HG03103 (cell line): ENCODE results near the gene SOX6.
"Not testable (repeated sequence)": the region's sequence is repeated elsewhere in the genome, so short reads cannot be mapped to it uniquely, and the experiment has no call there.

Experiments used
- ATAC-seq: cut with Tn5 transposase; IDR thresholded peaks from one replicate; pipeline ENCODE4 v1.9.1; 2021; ENCODE audit warnings: low read depth; ENCODE audit not compliant: unreplicated experiment

The SOX6 gene

DNA sequence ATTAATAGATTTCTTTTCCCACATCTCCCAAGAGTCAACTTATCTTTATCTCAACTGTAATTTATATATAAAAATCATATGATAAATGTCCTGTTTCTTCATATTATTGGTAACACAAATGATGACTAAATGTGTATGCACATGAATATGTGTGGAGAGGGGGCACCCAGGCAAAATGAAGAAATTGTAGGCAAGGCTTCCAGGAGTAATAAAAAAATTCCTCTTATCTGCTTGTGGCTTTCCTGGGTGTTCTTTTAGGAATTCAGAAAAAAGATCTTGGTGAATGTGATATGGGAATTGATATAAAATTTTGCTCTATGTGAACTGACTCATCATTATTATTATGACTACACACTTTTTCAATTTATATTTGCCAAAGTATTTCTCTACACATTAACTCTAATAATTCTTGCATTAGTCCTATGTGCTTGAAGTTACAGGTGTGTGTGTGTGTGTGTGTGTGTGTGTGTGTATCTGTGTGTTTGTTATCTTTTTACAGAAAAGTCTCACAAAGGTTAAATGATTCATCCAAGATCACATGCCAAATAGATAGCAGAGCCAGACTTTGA lies 197.8 kb downstream of the SOX6 start:
- ATAC-seq = no peak

- ATAC-seq = no peak
Measured at GRCh38 chr11:16157327-16157726, 199.0 kb downstream of the SOX6 start.

GRCh38 chr11:16155448-16155847 lies 200.9 kb downstream of the SOX6 start:
- no peak for ATAC-seq

DNA sequence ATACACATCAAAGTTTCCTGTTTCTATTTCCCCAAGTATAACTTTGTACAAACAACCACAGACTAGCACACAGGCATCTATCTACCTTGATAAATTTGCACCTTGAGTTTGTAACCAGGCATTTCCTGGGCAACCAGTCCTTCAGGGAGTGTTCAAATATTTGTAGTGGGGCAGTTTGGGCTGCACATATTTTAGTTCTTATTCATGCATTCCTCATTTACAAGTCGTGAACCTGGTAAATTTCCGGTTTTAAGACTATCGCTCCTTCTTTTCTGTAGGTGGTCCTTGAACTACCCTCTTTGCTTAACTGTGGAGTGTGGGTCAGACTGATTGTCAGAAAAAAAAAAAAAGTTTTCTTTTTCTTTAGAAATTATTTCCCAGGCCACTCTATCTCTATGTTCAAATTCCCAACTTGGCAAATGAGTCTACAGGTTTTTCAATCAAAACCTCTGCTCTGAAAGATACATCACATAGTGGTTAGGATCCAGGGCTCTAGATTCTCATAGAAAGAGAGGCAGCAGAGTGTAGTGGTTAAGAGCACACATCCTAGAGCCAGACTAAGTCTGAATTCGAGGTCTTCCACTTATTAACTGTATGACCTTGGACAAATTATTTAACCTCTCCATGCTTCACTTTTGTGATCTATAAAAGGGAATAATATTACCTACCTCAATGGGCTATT lies 201.5 kb downstream of the SOX6 start:
- no peak for ATAC-seq

GRCh38 chr11:16153951-16154350 lies 202.4 kb downstream of the SOX6 start:
- ATAC-seq = no peak

- ATAC-seq = no peak
Measured at GRCh38 chr11:16151138-16151537, 205.2 kb downstream of the SOX6 start.

DNA sequence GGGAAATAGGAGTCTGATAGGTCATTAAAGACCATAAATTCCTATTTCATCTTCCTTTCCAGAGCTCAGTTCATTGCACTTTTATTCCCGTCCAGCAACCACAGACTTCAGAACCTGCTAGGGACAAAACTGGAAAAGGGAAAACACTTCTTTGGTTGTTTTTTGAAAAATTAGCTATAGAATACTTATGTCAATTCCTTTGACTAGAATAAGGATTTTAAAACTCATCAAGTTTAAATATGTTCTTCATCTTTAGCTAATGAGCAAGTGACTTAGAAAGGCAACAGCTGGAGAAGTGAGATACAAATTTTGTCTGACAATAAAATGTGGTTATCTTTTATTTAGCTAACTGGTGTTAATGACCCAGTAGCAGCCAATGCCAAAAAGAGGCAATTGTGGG lies 206.9 kb downstream of the SOX6 start:
- no peak for ATAC-seq

DNA sequence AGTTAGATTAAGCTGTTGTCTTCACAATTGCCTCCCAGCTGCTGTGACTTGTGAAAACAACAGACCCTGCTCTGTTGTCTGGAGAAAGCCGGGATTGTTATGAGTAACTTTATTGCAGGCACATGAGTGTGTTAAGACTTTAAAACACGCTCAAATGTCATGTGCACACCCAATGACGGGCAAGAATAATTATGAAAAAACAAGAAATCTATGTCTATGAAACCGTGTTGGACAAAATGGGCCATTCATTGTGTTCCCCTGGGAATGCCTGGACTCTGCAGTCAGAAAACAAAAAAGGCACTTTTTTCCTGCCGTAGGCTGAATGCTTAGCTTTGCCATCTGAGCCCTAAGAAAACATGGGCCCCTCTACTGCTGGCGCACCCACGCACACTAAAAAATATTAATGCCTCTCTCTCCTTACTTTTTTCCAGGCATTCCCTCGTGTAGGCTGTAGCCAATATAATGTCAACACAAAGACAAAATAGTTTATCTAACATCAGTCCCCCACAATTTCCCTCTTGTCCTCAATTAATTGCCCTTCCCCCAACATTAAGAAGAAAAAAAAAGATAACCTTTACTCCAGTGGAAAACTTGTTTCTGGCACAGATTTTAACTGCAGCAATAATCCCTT lies 207.9 kb downstream of the SOX6 start:
- ATAC-seq = no peak

DNA sequence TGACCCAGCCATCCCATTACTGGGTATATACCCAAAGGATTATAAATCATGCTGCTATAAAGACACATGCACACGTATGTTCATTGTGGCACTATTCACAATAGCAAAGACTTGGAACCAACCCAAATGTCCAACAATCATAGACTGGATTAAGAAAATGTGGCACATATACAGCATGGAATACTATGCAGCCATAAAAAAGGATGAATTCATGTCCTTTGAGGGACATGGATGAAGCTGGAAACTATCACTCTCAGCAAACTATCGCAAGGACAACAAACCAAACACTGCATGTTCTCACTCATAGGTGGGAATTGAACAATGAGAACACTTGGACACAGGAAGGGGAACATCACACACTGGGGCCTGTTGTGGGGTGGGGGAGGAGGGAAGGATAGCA lies 209.4 kb downstream of the SOX6 start:
- not testable (repeated sequence) for ATAC-seq

GRCh38 chr11:16141614-16142013 lies 214.7 kb downstream of the SOX6 start:
- not testable (repeated sequence) for ATAC-seq

DNA sequence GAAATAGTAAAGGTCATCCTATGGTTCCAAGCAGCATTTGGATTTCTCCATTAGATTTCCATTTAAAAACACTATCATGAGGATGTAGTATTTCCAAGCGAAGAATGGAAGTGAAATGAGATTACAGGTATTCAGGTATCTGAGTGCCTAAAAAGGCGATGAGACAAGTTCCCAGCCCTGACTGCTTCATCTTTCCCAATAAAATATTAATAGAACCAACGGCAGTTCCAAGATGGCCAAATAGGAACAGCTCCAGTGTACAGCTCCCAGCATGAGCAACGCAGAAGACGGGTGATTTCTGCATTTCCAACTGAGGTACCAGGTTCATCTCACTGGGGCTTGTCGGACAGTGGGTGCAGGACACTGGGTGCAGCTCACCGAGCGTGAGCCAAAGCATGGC lies 215.2 kb downstream of the SOX6 start:
- ATAC-seq = not testable (repeated sequence)

DNA sequence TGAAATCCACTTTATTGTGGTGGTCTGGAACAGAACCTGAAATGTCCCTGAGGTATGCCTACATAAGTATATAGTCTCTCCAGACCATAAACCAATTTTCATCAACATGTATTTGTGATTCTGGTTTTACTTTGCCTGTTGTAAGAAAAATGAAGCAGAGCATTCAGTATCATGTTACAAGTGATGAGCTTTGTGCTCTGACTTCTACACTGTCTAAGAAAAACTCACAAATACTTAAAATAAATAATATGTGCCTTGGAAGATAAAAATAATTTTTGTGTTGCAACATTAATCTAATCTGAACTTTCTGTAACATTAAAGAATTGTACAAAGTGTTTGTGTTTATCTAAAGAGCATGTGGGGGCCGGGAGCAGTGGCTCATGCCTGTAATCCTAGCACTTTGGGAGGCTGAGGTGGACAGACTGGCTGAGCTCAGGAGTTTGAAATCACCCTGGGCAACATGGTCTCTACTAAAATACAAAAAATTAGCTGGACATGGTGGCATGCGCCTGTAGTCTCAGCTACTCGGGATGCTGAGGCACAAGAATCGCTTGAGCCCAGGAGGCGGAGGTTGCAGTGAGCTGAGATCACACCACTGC lies 219.5 kb downstream of the SOX6 start:
- no peak for ATAC-seq

- no peak for ATAC-seq
Measured at GRCh38 chr11:16133867-16134266, 222.5 kb downstream of the SOX6 start.

- no peak for ATAC-seq
Measured at GRCh38 chr11:16127732-16128131, 228.6 kb downstream of the SOX6 start.

DNA sequence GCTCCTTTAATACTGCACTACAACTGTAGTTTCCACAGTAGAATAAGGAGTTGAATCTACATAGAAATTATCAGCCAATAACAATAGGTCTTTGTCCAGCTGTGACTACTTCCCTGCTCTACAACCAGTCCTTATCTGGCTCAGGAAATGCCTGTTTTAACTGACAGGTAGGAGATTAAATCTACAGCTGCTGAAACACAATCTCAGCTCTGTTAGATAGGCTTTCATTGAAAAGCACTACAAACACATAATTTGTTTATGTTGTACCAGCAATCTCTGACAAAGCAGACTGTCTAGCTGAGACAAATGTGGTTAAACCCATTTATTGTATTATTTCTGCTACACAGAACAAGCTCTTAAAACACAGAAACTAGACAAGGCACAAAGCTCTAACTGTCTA lies 230.0 kb downstream of the SOX6 start:
- no peak for ATAC-seq

DNA sequence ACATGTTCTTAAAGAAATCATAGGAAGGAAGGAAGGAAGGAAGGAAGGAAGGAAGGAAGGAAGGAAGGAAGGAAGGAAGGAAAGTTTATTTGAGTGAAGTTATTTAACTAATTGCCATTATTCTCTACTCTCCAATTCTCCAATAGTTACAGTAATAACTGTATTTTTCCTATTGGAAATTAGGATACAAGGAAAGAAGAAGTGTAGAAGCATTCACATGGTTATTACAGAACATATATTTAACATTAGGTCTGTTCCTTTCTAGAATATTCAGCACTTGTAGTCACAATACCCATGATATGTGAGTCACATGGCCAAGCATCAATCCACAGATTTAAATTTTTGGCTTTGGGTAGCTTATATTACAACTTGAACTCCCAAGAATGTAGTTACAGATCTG lies 230.6 kb downstream of the SOX6 start:
- no peak for ATAC-seq

GRCh38 chr11:16124390-16124789 lies 232.0 kb downstream of the SOX6 start:
- no peak for ATAC-seq

DNA sequence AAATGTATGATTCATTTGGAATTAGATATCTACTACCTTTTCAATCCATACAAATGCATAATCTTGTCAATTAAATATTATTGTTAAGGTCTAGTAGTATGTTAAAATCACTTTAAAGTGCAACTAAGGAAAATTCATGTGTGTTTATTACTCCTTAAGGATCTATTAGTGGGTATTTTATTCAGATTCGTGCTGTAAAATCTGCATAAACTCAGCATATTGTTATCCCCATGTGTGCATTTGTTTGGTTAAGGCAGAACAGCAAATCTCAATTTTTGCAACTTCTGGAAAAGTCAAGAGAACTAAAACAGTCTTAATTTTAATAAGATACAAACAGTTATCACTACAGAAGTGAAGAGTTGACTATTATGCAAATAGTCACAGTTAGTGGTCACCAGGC lies 234.5 kb downstream of the SOX6 start:
- ATAC-seq = no peak

- no peak for ATAC-seq
Measured at GRCh38 chr11:16120008-16120407, 236.3 kb downstream of the SOX6 start.

DNA sequence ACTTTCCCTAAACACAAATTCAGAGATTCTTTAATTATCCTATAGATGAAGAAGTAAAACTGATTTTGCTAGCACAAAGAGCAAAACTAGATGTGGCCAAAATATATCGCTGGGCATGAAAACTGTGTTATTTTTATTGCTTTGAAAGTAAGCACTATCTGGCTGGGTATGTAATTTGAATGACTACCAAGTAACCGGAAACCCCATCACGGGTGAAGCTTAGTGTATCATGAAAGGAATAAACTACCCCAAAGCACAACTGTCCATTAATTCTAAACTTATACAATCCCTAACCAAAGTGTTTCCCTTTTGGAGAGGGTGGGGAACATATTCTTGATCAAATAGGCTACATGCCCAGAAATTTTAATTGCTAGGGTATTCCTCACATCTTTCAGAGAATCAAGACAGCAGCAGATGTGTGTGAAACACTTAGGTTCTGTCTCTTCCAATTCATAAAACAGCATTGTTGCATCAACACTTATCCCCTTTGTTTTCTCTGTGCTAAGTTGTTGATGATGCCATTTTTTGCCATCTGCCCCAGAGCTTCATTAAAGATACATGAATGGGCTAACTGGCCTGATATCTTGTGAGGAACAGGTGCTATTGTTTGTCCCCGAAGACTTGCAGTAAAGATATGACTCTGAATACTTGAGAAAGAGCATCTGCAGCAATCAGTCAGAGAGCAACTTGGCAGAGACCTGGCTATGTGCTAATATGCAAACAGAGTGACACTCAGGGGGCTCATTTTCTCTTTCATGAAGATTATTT lies 238.2 kb downstream of the SOX6 start:
- no peak for ATAC-seq
